Skin of body (tissue), 2 donors: Measurements from ENCODE around the gene VWA5B2. TPM values are rescaled to one million over a fixed set of nuclear protein-coding genes. Genes with fewer than 3 reads are reported as not detected.
A peak's percentile ranks its signal among the peaks of the same experiment; 100 is the strongest.
"Not testable (repeated sequence)": the region's sequence is repeated elsewhere in the genome, so short reads cannot be mapped to it uniquely, and the experiment has no call there.

Source experiments
- DNase-seq: peaks from one replicate; lab custom pipeline; 2025; lab: John Stamatoyannopoulos, UW
- total RNA-seq: library from RNA; depleted of rRNA; stranded (reverse); fragments of >200 nt; gene quantifications from one replicate; pipeline ENCODE4 v1.2.3, GENCODE V29; 2014

Gene VWA5B2
- total RNA-seq, 1 donor from 2014 or later, result 0.10 TPM

GRCh38 chr3:184241447-184242296 lies 12.3 kb downstream of the VWA5B2 start:
- DNase-seq, result no peak

- no peak for DNase-seq
Measured at GRCh38 chr3:184242297-184242685, 12.9 kb downstream of the VWA5B2 start.

GRCh38 chr3:184248454-184249411 lies 19.3 kb downstream of the VWA5B2 start, which contains the start of gene ALG3:
TSS of gene ALG3 (minus strand) at chr3:184248962. CDS start at chr3:184248940, 22 bp downstream.
- peak; percentile 78 for DNase-seq

- peak; percentile 94 for DNase-seq
Measured at GRCh38 chr3:184249412-184250166, 20.2 kb downstream of the VWA5B2 start, which contains the start of gene EEF1AKMT4. TSS of gene EEF1AKMT4 (plus strand) at chr3:184249672. CDS start at chr3:184249695, 23 bp downstream.

GRCh38 chr3:184250167-184250828 lies 20.9 kb downstream of the VWA5B2 start:
- DNase-seq, result peak; percentile 46

- DNase-seq, result no peak
Measured at GRCh38 chr3:184255291-184256039, 26.1 kb downstream of the VWA5B2 start.

- no peak for DNase-seq
Measured at GRCh38 chr3:184257083-184257915, 27.9 kb downstream of the VWA5B2 start.

GRCh38 chr3:184258926-184259325 lies 29.5 kb downstream of the VWA5B2 start:
- DNase-seq, result no peak

GRCh38 chr3:184259396-184259877 lies 30.1 kb downstream of the VWA5B2 start:
- no peak for DNase-seq

- no peak for DNase-seq
Measured at GRCh38 chr3:184259878-184260723, 30.7 kb downstream of the VWA5B2 start.

GRCh38 chr3:184260724-184261269 lies 31.4 kb downstream of the VWA5B2 start:
- DNase-seq, result no peak

- no peak for DNase-seq
Measured at GRCh38 chr3:184261270-184261853, 32.0 kb downstream of the VWA5B2 start, which contains the start of gene CAMK2N2. TSS of gene CAMK2N2 (minus strand) at chr3:184261553. CDS start at chr3:184261285, 268 bp downstream.

GRCh38 chr3:184261854-184262763 lies 32.7 kb downstream of the VWA5B2 start:
- no peak for DNase-seq

- DNase-seq, result no peak
Measured at GRCh38 chr3:184262764-184263179, 33.4 kb downstream of the VWA5B2 start.

GRCh38 chr3:184267249-184267648 lies 37.9 kb downstream of the VWA5B2 start:
- DNase-seq, result not testable (repeated sequence)

GRCh38 chr3:184272269-184272668 lies 42.9 kb downstream of the VWA5B2 start:
- DNase-seq, result no peak
